Erythroblast (primary cell): ENCODE measurements around the gene SH3RF2.
"Not testable (repeated sequence)": the region's sequence is repeated elsewhere in the genome, so short reads cannot be mapped to it uniquely, and the experiment has no call there.

Experiments
- DNase-seq, 2 experiments: peaks; one replicate each; lab custom pipeline; 2025; lab: John Stamatoyannopoulos, UW
- GATA1 ChIP-seq: IDR thresholded peaks from 2 replicates; pipeline ENCODE4 v1.6.1; 2011; ENCODE audit warnings: low read depth, mild to moderate bottlenecking, control low read depth, low read length, moderate library complexity
- POLR2A ChIP-seq: IDR thresholded peaks from 2 replicates; pipeline ENCODE4 v1.6.1; 2011; ENCODE audit warnings: mild to moderate bottlenecking, low read length

SH3RF2 gene

GRCh38 chr5:145948047-145948446 lies 11.7 kb downstream of the SH3RF2 start:
- no peak for DNase-seq
- TF ChIP-seq GATA1 (no peak), POLR2A (no peak)

DNA sequence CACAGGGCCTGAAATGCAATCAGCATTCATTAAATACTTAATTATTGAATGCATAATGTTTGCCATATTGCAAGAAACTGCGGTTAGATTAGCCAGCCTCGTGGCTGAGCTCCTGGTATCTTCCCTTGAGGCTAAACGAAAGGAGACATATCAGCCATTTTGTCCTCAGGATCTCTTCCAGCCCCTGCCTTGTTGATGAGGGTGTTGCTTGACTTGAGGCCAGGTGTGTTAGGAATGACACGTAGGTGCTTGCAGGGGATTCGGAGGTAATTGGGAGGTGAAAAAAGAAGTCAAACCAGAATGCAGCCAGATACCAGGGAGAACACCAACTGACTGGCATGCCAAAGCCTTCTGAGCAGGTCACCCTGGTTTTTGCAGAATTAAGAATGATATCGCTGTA lies 12.5 kb downstream of the SH3RF2 start:
- DNase-seq: no peak
- TF ChIP-seq GATA1: no peak
- no peak for TF ChIP-seq POLR2A

GRCh38 chr5:145949474-145949873 lies 13.1 kb downstream of the SH3RF2 start:
- no peak for DNase-seq
- TF ChIP-seq POLR2A (no peak), GATA1 (no peak)

GRCh38 chr5:145951071-145951470 lies 14.7 kb downstream of the SH3RF2 start:
- TF ChIP-seq GATA1: no peak
- TF ChIP-seq POLR2A: no peak
- DNase-seq: no peak

GRCh38 chr5:145953202-145953601 lies 16.8 kb downstream of the SH3RF2 start:
- TF ChIP-seq GATA1: no peak
- TF ChIP-seq POLR2A: no peak
- no peak for DNase-seq

- DNase-seq: not testable (repeated sequence)
Observed at GRCh38 chr5:145954140-145954539, 17.8 kb downstream of the SH3RF2 start.

GRCh38 chr5:145957388-145957787 lies 21.0 kb downstream of the SH3RF2 start:
- TF ChIP-seq POLR2A (no peak), GATA1 (no peak)
- no peak for DNase-seq

DNA sequence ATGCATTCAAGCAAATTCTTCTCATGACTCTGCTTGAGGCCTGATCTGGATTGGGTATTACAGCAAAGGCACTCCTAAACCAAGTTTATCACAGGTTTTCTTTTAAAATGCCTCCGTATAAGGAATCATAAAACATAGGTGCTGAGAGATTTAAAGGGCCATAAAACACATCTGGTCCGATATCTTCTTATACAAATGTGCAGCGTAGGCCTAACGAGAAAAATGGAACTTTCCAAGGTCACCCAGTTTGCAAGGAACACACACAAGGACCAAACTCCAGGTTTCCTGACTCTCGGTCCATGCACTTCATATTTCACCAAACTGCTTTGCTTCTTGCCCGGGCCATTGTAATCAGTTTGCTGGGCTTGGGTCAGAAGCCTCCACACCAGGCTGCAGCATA lies 22.1 kb downstream of the SH3RF2 start:
- DNase-seq: no peak
- TF ChIP-seq GATA1: no peak
- no peak for TF ChIP-seq POLR2A

GRCh38 chr5:145960166-145960565 lies 23.8 kb downstream of the SH3RF2 start:
- DNase-seq: no peak
- TF ChIP-seq POLR2A (no peak), GATA1 (no peak)

GRCh38 chr5:145960848-145961600 lies 24.6 kb downstream of the SH3RF2 start:
- no peak for TF ChIP-seq POLR2A
- no peak for TF ChIP-seq GATA1
- no peak for DNase-seq

GRCh38 chr5:145962001-145962400 lies 25.6 kb downstream of the SH3RF2 start:
- no peak for DNase-seq
- TF ChIP-seq POLR2A (no peak), GATA1 (no peak)

DNA sequence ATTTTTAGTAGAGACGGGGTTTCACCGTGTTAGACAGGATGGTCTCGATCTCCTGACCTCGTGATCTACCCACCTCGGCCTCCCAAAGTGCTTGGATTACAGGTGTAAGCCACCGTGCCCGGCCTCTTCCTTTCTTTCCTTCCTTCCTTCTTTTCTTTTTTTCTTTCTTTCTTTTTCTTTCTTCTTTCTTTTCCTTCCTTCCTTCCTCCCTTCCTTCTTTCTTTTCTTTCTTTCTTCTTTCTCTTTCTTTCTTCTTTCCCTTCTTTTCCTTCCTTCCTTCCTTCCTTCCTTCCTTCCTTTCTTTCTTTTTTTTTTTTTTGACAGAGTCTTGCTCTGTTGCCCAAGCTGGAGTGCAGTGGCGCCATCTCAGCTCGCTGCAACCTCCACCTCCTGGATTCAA lies 27.6 kb downstream of the SH3RF2 start:
- DNase-seq: not testable (repeated sequence)

DNA sequence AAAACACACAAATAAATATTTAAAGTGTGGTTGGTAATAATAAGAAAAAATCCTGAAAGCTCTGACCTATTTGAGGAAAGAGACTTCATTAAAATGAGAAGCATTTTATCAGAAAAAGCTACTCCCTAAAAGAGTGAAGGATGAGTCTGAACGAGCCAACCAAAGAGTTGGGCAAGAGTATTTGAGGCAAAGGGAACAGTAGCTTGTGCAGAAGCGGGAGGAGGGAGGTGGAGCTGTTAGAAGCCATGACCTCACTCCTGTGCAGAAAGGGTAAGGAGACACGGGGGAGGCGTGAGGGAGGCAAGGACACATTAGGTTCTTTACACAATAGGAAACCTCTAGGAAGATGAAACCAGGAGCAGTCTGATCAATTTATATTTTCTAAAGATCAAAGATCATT lies 29.4 kb downstream of the SH3RF2 start:
- no peak for DNase-seq

DNA sequence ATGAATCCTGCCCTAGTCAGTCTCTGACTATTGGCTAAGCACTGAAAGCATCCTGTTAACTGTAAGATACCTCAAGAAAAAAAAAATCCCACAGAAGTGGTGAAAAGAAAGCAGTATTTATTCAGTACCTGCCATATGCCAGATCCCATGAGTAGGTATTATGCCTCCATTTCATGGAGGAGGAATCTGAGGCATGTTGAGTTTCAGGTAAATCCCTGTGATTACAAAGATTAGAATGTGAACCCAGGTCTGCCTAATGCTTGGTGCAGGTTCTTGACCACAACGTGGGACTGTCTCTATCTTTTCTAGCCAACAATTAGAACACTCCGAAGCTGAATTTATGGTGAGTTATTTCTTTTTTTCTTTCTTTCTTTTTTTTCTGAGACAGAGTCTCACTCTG lies 30.9 kb downstream of the SH3RF2 start:
- DNase-seq: no peak
- TF ChIP-seq GATA1 (no peak), POLR2A (no peak)

More for the DNA sequence above, 29.4 kb downstream of the SH3RF2 start:
- TF ChIP-seq POLR2A (no peak), GATA1 (no peak)
